ENCODE results near the gene ERP44.
"Not testable (repeated sequence)": the region's sequence is repeated elsewhere in the genome, so short reads cannot be mapped to it uniquely, and the experiment has no call there.

The ERP44 gene

DNA sequence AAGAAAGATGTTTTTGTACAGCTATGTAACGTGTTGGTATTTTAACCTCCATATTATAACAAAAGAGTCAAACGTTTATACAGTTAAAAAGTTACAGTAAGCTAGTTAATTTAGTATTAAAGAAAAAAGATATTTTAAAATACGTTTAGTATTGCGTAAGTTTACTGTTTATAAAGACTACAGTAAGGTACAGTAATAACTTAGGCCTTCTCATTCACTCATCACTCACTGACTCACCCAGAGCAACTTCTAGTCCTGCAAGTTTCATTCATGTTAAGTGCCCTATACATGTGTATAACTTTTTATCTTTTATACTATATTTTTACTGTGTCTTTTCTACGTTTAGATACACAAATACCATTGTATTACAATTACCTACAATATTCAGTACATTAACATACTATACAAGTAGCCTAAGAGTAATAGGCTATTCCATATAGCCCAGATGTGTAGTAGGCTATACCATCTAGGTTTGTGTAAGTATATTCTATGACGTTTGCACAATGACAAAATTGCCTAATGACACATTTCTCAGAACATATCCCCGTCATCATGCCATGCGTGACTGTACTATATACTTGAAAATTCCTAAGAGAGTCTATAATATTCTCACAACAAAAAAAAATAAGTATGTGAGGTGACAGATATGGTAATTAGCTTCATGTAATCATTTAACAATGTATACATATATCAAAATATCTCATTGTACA, 33.8 kb downstream of the ERP44 start:
- peak; percentile 11 for DNase-seq

DNA sequence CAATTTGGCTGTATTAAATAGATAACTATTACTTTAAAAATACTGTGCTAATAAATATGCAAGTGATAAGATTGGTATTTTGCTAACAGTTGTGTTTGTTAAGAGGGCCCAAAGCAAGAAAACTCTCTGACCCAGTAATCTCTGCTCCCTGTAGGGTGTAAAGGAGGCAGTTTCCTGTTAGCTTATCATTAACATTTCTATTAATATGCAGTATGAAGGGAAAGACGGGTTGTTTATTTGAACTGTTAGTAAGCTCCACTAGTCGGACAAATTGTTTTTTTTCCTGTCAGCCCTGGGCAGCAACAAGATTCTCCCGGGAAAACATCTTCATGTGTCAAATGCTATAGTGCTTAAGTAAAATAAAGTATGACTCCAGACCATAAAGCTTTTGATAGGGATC, 35.6 kb downstream of the ERP44 start:
- no peak for DNase-seq

DNA sequence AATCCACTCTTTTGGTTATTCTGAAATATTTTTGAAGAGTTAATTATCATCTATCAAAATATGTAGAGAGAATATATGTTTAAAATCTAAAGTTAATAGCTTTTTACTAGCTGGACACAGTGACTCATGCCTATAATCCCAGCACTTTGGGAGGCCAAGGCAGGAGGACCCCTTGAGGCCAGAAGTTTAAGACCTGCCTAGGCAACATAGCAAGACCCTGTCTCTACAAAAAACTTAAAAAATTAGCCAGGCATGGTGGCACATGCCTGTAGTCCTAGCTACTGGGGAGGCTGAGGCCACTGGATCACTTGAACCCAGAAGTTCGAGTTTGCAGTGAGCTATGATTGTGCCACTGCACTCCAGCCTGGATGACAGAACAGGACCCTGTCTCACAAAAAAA, 36.1 kb downstream of the ERP44 start:
- DNase-seq, result not testable (repeated sequence)

DNA sequence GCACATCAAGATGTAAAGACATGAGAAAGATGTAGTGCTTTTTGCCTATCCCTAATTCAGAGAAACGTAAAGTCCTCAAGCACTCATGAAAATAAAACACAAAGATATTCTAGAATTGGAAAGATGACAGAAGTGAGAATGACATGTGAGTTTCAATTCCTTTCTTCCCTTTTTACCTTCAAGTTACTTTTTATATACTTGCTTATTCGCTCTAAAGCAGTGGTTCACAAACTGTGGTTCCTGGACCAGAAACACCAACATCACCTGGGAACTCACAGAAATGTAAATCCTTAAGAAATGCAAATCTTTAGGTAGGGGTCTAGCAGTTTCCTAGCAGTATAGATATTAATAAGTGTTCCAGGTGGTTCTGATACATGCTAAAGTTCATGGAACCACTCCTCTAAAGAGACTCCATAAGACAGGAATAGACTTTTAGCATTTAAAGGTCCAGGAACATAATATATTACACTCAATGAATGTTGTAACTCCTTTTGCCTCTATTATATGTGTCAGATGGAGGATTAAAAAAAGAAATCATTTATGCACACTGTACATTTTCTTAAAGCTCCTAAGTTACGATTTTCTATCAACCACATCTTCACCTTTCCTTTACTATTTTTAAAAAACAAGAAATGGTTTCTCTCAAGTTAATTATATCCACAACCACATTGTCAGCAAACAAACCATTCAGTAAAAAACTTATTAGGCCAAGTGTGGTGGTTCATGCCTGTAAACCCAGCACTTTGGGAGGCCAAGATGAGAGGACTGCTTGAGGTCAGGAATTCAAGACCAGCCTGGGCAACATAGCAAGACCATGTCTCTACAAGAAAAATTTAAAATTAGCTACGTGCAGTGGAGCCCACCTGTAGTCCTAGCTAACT, 39.9 kb downstream of the ERP44 start:
- DNase-seq, result no peak

DNA sequence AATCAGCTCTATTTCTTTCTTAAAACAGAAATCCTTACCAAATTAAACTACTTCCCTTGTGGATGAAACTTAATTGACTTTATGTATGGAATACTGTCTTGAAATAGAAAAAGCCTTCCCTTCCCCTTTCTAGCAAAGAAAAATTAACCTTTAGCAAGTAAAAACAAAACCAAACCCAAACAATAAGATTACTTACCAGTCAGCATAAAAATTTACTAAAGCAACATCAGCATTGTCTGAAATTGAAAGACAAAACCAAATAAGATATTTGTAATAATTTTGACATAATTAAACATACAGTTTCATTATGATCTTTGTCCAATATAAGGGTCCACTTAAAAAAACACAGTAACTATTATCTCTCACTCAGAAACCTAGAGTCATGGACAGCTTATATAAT, 41.2 kb downstream of the ERP44 start:
- no peak for DNase-seq

DNA sequence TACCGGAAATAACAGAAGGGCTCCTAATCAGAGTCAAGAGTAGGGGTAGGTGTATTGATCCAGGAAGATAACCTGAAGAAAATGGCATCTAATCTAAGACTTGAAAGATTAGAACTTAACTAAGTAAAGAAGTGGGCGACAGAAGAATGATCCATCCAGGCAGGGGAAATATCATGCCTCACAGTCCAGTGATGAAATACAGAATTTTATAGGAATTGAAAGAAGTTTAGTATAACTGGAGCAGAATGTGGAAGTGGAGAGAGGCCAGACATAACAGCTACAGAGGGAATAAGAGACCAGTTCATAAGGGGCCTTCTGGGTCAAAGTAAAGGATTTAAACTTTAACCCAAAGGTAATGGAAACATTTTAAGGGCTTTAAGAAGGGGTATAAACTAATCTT, 42.2 kb downstream of the ERP44 start:
- no peak for DNase-seq

DNA sequence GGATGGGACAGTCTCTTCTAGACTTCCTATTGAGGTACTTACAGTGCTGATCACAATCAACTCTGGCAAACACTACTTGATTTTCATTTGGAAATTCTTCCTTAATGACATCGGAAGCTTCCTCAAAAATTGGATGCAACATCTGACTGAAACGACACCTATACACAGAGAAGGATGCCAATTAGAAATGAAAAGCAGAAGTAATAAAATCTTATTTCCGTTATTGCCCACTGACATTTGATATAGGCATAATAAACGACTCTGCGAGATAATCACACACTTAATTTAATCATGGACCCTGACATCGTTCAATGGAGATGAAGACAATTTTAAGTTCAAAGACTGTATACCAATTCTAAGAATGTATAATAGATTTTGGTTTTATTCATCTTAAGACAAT, 46.4 kb downstream of the ERP44 start:
- DNase-seq, result no peak

DNA sequence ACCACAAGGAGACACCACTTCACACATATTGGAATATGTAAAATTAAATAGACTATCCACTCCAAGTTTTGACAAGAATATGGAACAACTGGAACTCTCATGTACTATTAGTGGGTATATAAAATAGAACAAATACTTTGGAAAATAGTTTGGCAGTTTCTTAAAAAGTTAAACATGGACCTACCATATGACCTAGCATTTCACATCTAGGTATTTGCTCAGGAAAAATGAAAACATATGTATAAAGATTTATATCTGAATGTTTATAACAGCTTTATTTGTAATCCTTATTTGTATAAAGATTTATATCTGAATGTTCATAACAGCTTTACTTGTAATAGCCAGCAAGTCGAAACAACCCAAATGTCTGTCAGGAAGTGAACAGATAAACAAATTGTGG, 49.2 kb downstream of the ERP44 start:
- no peak for DNase-seq

DNA sequence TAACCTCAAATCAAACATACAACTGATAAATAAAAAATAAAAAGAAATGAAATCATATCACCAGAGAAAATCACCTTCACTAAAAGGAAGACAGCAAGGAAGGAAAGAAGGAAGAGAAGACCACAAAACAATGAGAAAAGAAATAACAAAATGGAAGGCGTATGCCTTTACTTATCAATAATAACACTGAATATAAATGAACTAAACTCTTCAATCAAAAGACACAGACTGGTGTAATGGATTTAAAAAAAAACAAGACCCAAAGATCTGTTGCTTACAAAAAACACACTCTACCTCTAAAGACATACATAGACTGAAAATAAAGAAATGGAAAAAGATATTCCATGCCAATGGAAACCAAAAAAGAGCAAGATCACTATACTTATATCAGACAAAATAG, 60.3 kb downstream of the ERP44 start:
- no peak for DNase-seq

DNA sequence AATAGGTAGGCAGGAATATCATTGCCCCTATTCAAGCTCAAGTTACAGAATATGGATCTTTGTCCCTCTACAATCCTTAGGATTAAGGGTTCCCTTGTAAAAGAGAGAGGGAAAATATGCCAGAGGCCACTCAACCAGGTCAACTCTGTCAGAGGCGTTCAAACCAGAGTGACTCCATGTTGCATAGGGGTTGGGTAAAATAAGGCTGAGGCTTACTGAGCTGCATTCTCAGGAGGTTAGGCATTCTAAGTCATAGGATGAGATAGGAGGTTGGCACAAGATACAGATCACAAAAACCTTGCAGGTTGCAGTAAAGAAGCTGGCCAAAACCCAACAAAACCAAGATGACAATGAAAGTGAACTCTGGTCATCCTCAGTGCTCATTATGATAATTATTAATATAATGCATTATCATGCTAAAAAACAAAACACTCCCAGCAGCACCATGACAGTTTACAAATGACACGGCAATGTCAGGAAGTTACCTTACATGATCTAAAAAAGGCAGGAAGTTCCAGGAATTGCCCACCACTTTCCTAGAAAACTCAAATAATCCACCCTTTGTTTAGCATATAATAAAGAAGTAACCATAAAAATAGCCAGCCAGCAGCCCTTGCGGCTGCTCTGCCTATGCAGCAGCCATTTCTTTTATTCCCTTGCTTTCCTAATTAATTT, 64.8 kb downstream of the ERP44 start:
- no peak for DNase-seq

DNA sequence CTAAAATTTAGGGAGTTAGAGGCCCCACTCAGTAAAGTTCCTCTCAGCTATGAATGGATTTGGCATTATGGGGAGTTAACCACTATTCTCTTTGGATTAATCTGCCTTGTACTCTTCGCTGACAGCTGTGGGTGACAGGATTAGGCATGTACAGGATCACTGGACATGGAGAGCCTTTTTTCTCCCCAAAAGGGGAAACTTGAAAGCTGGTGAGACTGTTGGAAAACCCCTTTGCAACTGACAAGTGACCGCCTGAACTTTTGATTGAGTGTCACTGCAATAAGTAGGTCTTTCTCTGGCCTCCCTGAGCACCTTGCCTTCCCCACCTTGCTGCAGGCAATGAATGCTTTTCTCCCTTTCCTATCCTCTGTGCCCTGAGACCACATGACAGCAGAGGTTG, 68.3 kb downstream of the ERP44 start:
- DNase-seq, result no peak

DNA sequence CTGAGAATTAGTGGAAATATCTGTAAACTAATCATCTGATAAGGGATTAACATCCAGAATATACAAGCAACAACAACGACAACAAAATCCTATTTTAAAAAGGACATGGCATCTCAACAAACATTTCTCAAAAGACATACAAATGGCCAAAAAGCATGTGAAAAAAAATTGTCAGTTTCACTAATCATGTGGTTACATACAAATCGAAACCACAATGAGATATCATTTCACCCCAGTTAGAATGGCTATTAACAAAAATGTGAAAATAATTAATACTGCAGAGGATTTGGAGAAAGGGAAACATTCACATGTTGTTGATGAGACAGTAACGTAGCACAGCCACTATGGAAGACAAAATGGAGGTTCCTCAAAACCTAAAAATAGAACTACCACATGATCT, 69.5 kb downstream of the ERP44 start:
- DNase-seq, result no peak

DNA sequence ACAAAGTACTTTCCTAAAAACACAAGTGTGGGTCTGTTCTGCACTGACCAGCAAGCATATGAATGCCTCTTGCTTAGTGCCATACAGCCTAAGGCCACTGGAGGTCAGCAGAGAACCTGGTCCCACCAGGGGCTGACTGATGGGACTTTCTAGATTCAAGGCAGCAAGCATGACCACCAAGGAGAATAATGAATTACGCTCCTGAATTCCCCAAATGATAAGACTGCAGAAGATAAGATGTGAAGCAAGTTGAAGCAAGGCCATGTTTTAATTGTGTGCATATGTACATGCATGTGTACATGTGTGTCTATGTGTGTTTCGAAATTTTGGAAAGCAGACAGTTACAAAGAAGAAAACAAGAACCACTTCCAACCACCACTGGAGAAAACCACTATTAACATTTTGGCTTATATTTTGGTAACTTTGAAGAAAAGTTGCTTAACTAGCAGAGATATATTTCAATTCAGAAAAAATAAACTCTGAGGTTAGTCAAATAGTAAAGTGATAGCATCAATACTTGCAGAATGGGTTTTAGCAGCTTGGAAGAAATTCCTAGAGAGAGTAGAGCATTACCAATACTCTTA, 70.5 kb downstream of the ERP44 start:
- DNase-seq, result peak; percentile 32

DNA sequence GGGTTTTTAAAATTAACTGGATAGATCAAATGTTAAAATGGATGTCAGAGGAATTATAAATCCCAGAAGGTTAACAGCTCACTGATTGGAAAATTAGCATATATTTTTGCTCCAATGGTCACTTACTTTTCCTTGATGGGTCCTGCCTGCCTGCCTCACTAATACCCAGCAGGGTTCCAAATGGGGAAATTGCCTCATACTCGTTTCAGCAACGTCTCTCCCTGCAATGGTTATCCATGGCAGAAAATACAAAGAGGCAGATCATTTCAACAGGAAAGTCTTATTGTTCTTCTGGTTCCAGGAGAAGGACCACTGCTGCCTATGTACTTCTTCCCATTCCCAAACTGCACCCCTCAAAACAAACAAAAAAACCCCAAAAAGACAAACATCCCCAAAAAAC, 71.3 kb downstream of the ERP44 start:
- no peak for DNase-seq

DNA sequence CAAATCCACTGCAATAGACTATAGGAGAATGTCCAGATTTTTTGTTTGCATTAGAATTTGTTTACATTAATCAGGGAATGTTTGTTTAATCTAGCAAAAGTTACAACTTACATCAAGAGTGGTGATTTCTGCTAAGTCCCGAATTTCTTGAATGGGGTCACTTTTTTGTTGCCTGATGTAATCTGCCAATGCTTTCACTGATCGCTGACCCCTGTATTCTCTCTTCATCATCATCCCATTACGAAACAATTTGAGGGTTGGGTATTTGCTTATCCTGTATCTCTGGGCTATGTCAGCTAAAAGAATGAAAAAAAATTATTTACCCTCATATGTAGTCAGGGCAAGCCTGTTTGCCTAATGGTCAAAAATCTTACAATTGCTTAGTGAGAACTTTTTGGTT, 76.9 kb downstream of the ERP44 start:
- DNase-seq, result no peak

DNA sequence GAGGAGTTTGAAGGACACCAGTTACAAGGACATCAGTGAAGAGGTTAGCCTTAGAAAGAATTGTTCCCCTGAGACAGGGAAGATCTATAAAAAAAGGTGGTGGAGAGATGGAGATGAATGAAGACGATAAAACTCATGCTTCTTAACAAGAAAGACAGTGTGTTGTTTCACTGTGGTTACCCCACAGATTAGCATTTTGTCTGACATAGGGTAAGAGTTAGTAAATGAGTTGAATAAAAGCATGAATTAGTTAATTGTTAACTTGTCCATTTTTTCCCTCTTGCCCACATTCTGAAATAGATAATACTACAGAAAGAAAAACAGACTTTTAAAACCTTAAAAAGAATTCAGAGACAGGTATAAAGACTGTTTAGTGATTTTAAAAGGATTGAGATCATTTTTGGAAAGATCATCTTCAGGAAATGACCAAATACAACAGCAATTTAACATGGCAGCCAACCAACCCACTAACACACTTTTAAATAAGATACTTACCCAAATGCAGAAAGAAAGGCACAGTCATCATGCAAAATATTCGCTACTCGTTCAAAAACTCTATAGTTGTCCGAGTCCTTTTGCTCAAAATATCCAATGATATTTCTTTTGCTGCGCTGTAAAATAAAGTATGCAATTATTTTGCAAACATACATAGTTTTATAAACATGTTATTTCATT, 78.5 kb downstream of the ERP44 start:
- no peak for DNase-seq

DNA sequence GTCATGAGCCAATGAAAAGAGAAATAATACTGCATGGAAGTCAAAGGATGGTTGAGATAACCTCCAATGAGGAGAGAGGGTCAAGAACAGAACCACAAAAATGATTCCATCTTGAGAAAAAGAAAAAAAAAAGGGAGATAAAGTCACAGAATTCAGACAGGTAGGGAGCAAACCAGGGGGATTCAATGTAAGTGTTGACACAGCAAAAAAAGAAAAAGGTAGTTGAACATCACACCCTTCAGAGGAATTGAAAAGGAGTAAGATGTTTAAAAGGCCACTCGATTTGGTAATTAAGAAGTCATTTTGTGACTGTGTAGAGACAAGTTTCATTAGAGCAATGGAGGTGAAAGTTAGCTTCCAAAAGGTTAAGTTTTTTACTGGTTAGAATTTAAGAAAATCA, 79.3 kb downstream of the ERP44 start:
- DNase-seq, result no peak

DNA sequence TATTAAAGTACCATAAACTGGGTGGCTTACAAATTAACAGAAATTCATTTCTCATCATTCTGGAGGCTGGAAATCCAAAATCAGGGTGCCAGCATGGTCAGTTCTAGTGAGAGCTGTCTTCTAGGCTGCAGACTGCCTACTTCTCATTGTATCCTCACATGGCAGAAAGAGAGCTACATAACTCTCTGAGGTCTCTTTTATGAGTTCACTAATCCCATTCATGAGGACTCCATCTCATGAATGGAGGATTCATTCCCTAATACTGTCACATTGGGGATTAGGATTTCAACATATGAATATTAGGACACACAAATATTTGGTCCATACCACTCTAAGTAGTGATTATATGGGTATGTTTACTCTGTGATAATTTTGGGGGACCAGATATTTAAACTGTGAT, 84.0 kb downstream of the ERP44 start:
- DNase-seq, result no peak

DNA sequence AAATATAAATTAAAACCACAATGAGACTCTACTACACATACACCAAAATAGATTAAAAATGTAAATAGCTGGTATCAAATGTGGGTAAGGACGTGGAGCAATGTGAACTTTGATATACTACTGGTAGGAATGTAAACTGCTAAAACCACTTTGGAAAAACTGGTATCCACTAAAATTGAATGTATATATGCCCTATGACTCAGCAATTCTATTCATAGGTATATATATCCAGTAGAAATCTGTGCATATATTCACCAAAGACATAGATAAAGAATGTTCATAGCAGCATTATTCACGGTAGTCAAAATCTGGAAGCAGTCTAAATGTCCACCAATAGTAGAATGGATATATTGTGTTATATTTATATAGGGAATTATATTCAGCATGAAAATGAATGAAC, 85.2 kb downstream of the ERP44 start:
- DNase-seq, result no peak

DNA sequence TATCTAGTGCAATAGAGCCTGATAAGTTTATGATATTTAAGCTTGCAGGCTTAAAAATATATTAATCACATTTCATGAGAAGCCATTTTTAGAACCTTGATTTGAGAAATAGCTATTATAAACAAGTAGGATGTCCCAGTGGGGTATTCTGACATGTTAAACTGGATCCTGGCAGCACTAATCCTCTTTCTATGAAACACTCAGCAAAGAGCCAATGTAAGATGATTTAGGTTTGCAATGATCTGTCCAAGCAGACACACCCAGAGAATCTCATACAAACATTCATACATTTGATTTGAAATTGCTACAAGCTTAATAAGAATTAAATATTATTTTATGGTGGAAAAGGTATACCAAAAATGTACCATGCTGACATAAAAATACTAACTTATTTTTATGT, 86.5 kb downstream of the ERP44 start:
- DNase-seq, result no peak

DNA sequence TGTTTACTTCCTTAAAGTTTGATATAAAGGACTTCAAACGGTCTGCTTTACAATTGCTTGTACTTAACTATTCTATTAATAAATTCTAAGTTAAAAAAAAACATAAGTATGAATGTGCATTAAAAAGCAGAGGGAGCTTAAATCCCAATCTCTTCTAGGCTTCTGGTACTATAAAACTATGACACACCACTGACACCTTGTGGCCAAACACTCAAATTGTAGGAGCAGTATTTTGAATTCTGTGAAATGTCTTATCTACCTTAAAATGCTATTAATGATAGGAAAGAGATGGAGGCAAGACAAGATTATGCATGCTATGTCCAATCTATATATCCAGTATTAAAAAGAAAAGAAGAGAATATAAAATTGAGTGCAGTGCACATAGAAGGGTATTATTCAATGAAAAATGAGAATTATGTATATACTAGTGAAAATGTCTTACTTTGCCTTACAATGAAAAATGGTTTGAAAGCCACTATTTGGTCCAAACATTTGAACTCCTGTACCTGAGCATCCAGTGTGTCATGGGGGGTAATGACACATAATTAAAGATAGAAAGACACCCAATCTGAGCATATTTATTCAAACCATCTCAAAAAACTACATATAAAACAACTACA, 87.6 kb downstream of the ERP44 start:
- peak; percentile 34 for DNase-seq

DNA sequence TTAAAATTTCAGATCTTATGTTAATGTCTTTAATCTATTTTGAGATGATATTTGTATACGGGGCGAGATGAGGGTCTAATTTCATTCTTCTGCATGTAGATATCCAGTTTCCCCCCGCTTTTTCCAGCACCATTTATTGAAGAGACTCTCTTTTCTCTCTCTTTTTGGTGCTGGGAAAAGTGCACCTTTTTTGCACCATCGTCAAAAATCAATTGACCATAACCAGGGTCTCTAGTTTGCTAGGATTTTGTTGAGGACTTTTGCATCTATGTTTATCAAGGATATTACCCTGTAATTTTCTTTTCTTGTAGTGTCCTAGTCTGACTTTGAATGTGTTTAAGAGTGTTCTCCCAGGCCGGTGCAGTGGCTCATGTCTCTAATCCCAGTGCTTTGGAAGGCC, 99.0 kb downstream of the ERP44 start:
- no peak for DNase-seq

DNA sequence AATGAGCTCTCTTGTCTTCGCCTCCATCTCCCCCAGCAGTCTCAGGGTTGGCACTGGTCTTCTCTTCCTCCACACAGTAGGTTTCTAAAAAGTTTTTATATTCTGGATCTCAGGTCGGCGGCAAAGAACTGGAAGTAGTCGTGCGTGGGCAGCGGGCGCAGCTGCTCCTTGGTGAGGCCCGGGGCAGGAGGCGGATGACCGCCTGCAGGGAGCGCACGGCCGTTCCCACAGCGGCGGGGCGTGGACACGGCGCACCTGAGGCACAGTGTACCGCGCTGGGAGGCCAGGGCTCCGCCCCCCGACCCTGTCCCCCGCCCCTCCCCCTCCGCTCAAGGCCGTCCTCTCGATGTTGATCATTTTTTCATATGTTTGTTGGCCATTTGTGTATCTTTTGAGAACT, 99.9 kb downstream of the ERP44 start:
- DNase-seq, result no peak

Data from kidney glomerular epithelial cell (primary cell).